Panc1 (cell line): ENCODE data around the gene METTL9. TPM values are rescaled to one million over a fixed set of nuclear protein-coding genes. Genes with fewer than 3 reads are reported as not detected.

Experiments
- ATAC-seq: fragments of 200-7000 bp; cut with Tn5 transposase; 2 replicates; pipeline ENCODE4 v1.9.1; 2020; ENCODE audit warnings: mild to moderate bottlenecking, moderate library complexity
- BruUV-seq: library from RNA; stranded (reverse); fragments of 400-500 nt; replicated peaks from 2 replicates; lab custom pipeline; 2021; lab: Mats Ljungman, UMichigan
- CTCF ChIA-PET: fragments of 300-600 bp; sonication (Branson Sonifier 250); formaldehyde crosslinking; loops from one replicate; lab custom pipeline; 2022; ENCODE audit warnings: antibody characterized with exemption; lab: Charles Lee
- POLR2A ChIA-PET: fragments of 300-600 bp; sonication (Branson Sonifier 250); formaldehyde crosslinking; loops from one replicate; lab custom pipeline; 2022; ENCODE audit warnings: antibody characterized with exemption; lab: Charles Lee
- DNase-seq: peaks from one replicate; pipeline ENCODE4 v3.0.0-alpha.2; 2010; ENCODE audit warnings: low read depth, low spot score
- H3K27ac ChIP-seq: 2 replicates; pipeline ENCODE4 v1.5.1; 2011; ENCODE audit warnings: mild to moderate bottlenecking, low read length, inconsistent platforms
- H3K27me3 ChIP-seq: fragments of 200-500 bp; sonication (Bioruptor generic); 2 replicates; pipeline ENCODE4 v1.6.0; 2014; ENCODE audit warnings: low read length, inconsistent platforms; ENCODE audit not compliant: control insufficient read depth, insufficient read depth
- H3K36me3 ChIP-seq: fragments of 200-500 bp; sonication (Bioruptor generic); 2 replicates; pipeline ENCODE4 v1.5.1; 2014; ENCODE audit warnings: inconsistent platforms, mild to moderate bottlenecking, low read length, moderate library complexity; ENCODE audit not compliant: control insufficient read depth, insufficient read depth
- H3K4me1 ChIP-seq: 2 replicates; pipeline ENCODE4 v1.5.1; 2011; ENCODE audit warnings: inconsistent platforms, mild to moderate bottlenecking, low read length, moderate library complexity; ENCODE audit not compliant: control insufficient read depth, insufficient read depth
- H3K4me3 ChIP-seq, 2 experiments: 2 replicates each; pipeline ENCODE4 v1.5.1; 2011 to 2012; ENCODE audit warnings: low read depth in 2 of 2, low read length in 2 of 2, mild to moderate bottlenecking in 2 of 2, inconsistent platforms in 1 of 2, moderate library complexity in 1 of 2
- H3K9me3 ChIP-seq: fragments of 200-500 bp; sonication (Bioruptor generic); 2 replicates; pipeline ENCODE4 v1.5.1; 2014; ENCODE audit warnings: low read depth, mild to moderate bottlenecking, inconsistent platforms, low read length, moderate library complexity; ENCODE audit not compliant: control insufficient read depth, insufficient read depth
- CTCF ChIP-seq: fragments of 450-650 bp; IDR thresholded peaks from 2 replicates; pipeline ENCODE4 v1.5.1; 2017; ENCODE audit warnings: mild to moderate bottlenecking
- POLR2AphosphoS5 ChIP-seq: IDR thresholded peaks from 2 replicates; pipeline ENCODE4 v1.6.1; 2012; ENCODE audit warnings: mild to moderate bottlenecking, low read depth, low read length, moderate library complexity
- REST ChIP-seq, 2 experiments: IDR thresholded peaks; 2 replicates each; pipeline ENCODE4 v1.6.1; 2011 to 2012; ENCODE audit warnings: low read depth in 2 of 2, control low read depth in 1 of 2, low read length in 1 of 2, mild to moderate bottlenecking in 1 of 2, moderate library complexity in 1 of 2; ENCODE audit not compliant: insufficient read depth in 1 of 2
- SIN3A ChIP-seq: IDR thresholded peaks from 2 replicates; pipeline ENCODE4 v1.6.1; 2012; ENCODE audit warnings: low read depth, mild to moderate bottlenecking, low read length, moderate library complexity, borderline replicate concordance; ENCODE audit not compliant: insufficient read depth
- TCF7L2 ChIP-seq: IDR thresholded peaks from 2 replicates; pipeline ENCODE4 v1.6.1; 2011; ENCODE audit warnings: mild to moderate bottlenecking, low read depth, low read length, inconsistent platforms
- in situ Hi-C: cut with HindIII; loops from 2 replicates; pipeline ENCODE4 v1.10.0; 2016; ENCODE audit warnings: low sequenced_read_pairs, low pct_unique_long_range_greater_than_20kb
- intact Hi-C: fragments of 100-400 bp; cut with micrococcal nuclease; formaldehyde crosslinking; loops from one replicate; pipeline ENCODE4 v1.10.0; 2022; ENCODE audit not compliant: unreplicated experiment
- total RNA-seq: library from RNA; stranded (reverse); gene quantifications from one replicate; pipeline ENCODE4 v1.2.1, GENCODE V29; 2021; ENCODE audit not compliant: unreplicated experiment

METTL9 gene
- total RNA-seq, 1 experiment from 2014 or later, result 86.1 TPM

GRCh38 chr16:21646091-21646490 is 46.7 kb downstream of the METTL9 start:
- no peaks in the 10 kb centered on the region for H3K36me3 ChIP-seq
- in situ Hi-C loops, result no loop called here
- H3K27ac ChIP-seq, result 0 out of 2 replicates have a peak overlapping the region, but pooled peaks have one; percentile 31
- ATAC-seq (no peak), DNase-seq (no peak)
- CTCF ChIA-PET, result no interaction called here
- TF ChIP-seq TCF7L2 (no peak), REST (IDR thresholded peaks at IDR 0.05; ENCODE audit: insufficient read depth in 1 of 2, low read depth in 2 of 2, low read length in 1 of 2) (no peak), CTCF (no peak), POLR2AphosphoS5 (no peak), SIN3A (no peak)
- H3K4me3 ChIP-seq, result no peak overlapping the region
- H3K9me3 ChIP-seq, result no peaks in the 10 kb centered on the region
- intact Hi-C loops, result no loop called here
- BruUV-seq, result no TSS peak
- H3K27me3 ChIP-seq, result no peaks in the 10 kb centered on the region
- 0 out of 2 replicates have a peak, but pooled peaks cover 2% of the 10 kb centered on the region for H3K4me1 ChIP-seq
- POLR2A ChIA-PET, result no interaction called here

- ChIA-PET CTCF (no interaction called here), POLR2A (no interaction called here)
- intact Hi-C loops, result no loop called here
- TF ChIP-seq POLR2AphosphoS5 (no peak), CTCF (no peak), SIN3A (no peak), TCF7L2 (no peak), REST (IDR thresholded peaks at IDR 0.05; ENCODE audit: insufficient read depth in 1 of 2, low read depth in 2 of 2, low read length in 1 of 2) (no peak)
- no peak overlapping the region for H3K27ac ChIP-seq
- no peaks in the 10 kb centered on the region for H3K36me3 ChIP-seq
- no peaks in the 10 kb centered on the region for H3K9me3 ChIP-seq
- no peaks in the 10 kb centered on the region for H3K27me3 ChIP-seq
- in situ Hi-C loops, result no loop called here
- 0 out of 2 replicates have a peak, but pooled peaks cover 2% of the 10 kb centered on the region for H3K4me1 ChIP-seq
- ATAC-seq (no peak), DNase-seq (no peak)
- no TSS peak for BruUV-seq
- no peak overlapping the region for H3K4me3 ChIP-seq
These were observed 47.6 kb downstream of the METTL9 start for GRCh38 chr16:21646721-21647561.
